H1 (cell line): Measurements from ENCODE around the gene GAR1. TPM values are rescaled to one million over a fixed set of nuclear protein-coding genes. Genes with fewer than 3 reads are reported as not detected.

Experiments
- ATF2 ChIP-seq: IDR thresholded peaks from 2 replicates; pipeline ENCODE4 v1.6.1; 2012; ENCODE audit warnings: low read length, inconsistent platforms
- BRCA1 ChIP-seq: IDR thresholded peaks from 2 replicates; pipeline ENCODE4 v1.6.1; 2012; ENCODE audit warnings: low read depth, low read length, improper control_type of control experiment
- CHD2 ChIP-seq: IDR thresholded peaks from 2 replicates; pipeline ENCODE4 v1.6.1; 2012; ENCODE audit warnings: low read length, improper control_type of control experiment
- CHD7 ChIP-seq: fragments of 300-600 bp; sonication (generic); IDR thresholded peaks from 2 replicates; pipeline ENCODE4 v1.7.1; 2012; ENCODE audit warnings: low read length, moderate library complexity, mild to moderate bottlenecking, inconsistent platforms; ENCODE audit not compliant: insufficient replicate concordance
- EGR1 ChIP-seq: IDR thresholded peaks from 2 replicates; pipeline ENCODE4 v1.6.1; 2011; ENCODE audit warnings: low read depth, low read length, borderline replicate concordance
- EZH2 ChIP-seq: fragments of 200-600 bp; sonication (generic); IDR thresholded peaks from 2 replicates; pipeline ENCODE4 v1.7.1; 2012; ENCODE audit warnings: low read depth, mild to moderate bottlenecking, moderate library complexity, low read length, inconsistent platforms; ENCODE audit not compliant: severe bottlenecking
- HDAC6 ChIP-seq: IDR thresholded peaks from one replicate; pipeline ENCODE4 v1.7.1; 2012; ENCODE audit warnings: low read depth, mild to moderate bottlenecking, inconsistent platforms, low read length, moderate library complexity
- JUN ChIP-seq: IDR thresholded peaks from 2 replicates; pipeline ENCODE4 v1.6.1; 2011; ENCODE audit warnings: low read depth, mild to moderate bottlenecking, improper control_type of control experiment, low read length
- MAFK ChIP-seq: IDR thresholded peaks from 2 replicates; pipeline ENCODE4 v1.6.1; 2012; ENCODE audit warnings: low read depth, mild to moderate bottlenecking, improper control_type of control experiment, low read length
- SUZ12 ChIP-seq: fragments of 200-600 bp; sonication (generic); IDR thresholded peaks from 2 replicates; pipeline ENCODE4 v1.6.1; 2012; ENCODE audit warnings: mild to moderate bottlenecking, inconsistent platforms, low read length, moderate library complexity, mixed read lengths
- polyA plus RNA-seq, 7 experiments: library from polyadenylated mRNA; depleted of rRNA in 3 of 7; stranded (reverse) in 5 of 7; unstranded in 2 of 7; fragments of >200 nt in 5 of 7; fragments of 200-250 nt in 2 of 7; gene quantifications; 1 replicate in 5 of 7; 2 replicates in 1 of 7; 4 replicates in 1 of 7; pipeline versions ENCODE4 v1.2.1 to v1.2.3, GENCODE V29; 2011 to 2013; ENCODE audit warnings: missing spikeins in 2 of 7, mixed read lengths in 2 of 7
- total RNA-seq: library from RNA; stranded (reverse); fragmentation: NEBNext Ultra II Directional; extraction: Animal tissue kit (Norgen Biotek cat#: 25700); gene quantifications from 2 replicates; pipeline ENCODE4 v1.2.1, GENCODE V29; 2021

Gene GAR1
- total and polyA plus RNA-seq, 2 of the 8 experiments (the other 6 are each of a cell fraction or from before 2014, with no cell fraction given): 14.5 to 37.5 TPM

GRCh38 chr4:109786846-109787245 lies 28.7 kb upstream of the GAR1 start (continued):
- no peak for TF ChIP-seq CHD7
- no peak for TF ChIP-seq HDAC6
- TF ChIP-seq EGR1: no peak
- TF ChIP-seq BRCA1: no peak
- no peak for TF ChIP-seq CHD2
- no peak for TF ChIP-seq JUN
- no peak for TF ChIP-seq MAFK
- no peak for TF ChIP-seq EZH2
- no peak for TF ChIP-seq SUZ12
- no peak for TF ChIP-seq ATF2
